Esophagus muscularis mucosa (tissue), 4 donors: ENCODE data around the gene RANBP17. TPM values are rescaled to one million over a fixed set of nuclear protein-coding genes. Genes with fewer than 3 reads are reported as not detected.
"Not testable (repeated sequence)": the region's sequence is repeated elsewhere in the genome, so short reads cannot be mapped to it uniquely, and the experiment has no call there.

Experiments used
- DNase-seq: peaks from one replicate; pipeline ENCODE4 v3.0.0-alpha.2; 2017; ENCODE audit errors: extremely low spot score
- H3K27ac ChIP-seq, 4 donors: fragments of 200-600 bp; sonication (generic); replicated peaks in 1 of 4; 1 replicate in 3 of 4; 2 replicates in 1 of 4; pipeline ENCODE4 v1.5.1; 2016 to 2019; ENCODE audit warnings: mild to moderate bottlenecking in 1 of 4
- H3K27me3 ChIP-seq, 4 donors: fragments of 200-600 bp; sonication (generic); one replicate each; pipeline versions ENCODE4 v1.5.1 to v1.6.0; 2016 to 2019
- H3K36me3 ChIP-seq, 4 donors: fragments of 200-600 bp; sonication (generic); one replicate each; pipeline ENCODE4 v1.5.1; 2016 to 2019
- H3K4me1 ChIP-seq, 4 donors: fragments of 200-600 bp; sonication (generic); one replicate each; pipeline ENCODE4 v1.5.1; 2016 to 2019
- H3K4me3 ChIP-seq, 4 donors: fragments of 200-600 bp; sonication (generic); 1 replicate in 2 of 4; 2 replicates in 2 of 4; pipeline ENCODE4 v1.5.1; 2016 to 2019; ENCODE audit warnings: mild to moderate bottlenecking in 4 of 4, moderate library complexity in 1 of 4
- H3K9me3 ChIP-seq, 4 donors: fragments of 200-600 bp; sonication (generic); 1 replicate in 3 of 4; 2 replicates in 1 of 4; pipeline ENCODE4 v1.5.1; 2016 to 2019
- CTCF ChIP-seq, 3 experiments: fragments of 200-600 bp in 2 of 3; fragments of 450-650 bp in 1 of 3; sonication (generic) in 2 of 3; IDR thresholded peaks; one replicate each; pipeline ENCODE4 v1.5.1; 2017 to 2019; ENCODE audit warnings: antibody characterized with exemption in 3 of 3, mild to moderate bottlenecking in 2 of 3, moderate library complexity in 1 of 3
- EP300 ChIP-seq: sonication (generic); formaldehyde crosslinking; IDR thresholded peaks from one replicate; pipeline ENCODE4 v1.6.1; 2017; ENCODE audit warnings: antibody characterized with exemption
- POLR2A ChIP-seq: fragments of 450-650 bp; IDR thresholded peaks from one replicate; pipeline ENCODE4 v1.6.1; 2017; ENCODE audit warnings: antibody characterized with exemption, moderate library complexity, mild to moderate bottlenecking, low read depth
- POLR2AphosphoS5 ChIP-seq, 2 donors: sonication (generic); formaldehyde crosslinking; IDR thresholded peaks; one replicate each; pipeline ENCODE4 v1.6.1; 2017; ENCODE audit warnings: antibody characterized with exemption in 2 of 2
- WGBS: methylation state at CpG from one replicate; pipeline ENCODE4 v1.1.5; 2018; 5-methylcytosine and 5-hydroxymethylcytosine counted together
- intact Hi-C: fragments of 100-400 bp; cut with DNase I; formaldehyde crosslinking; loops from one replicate; pipeline ENCODE4 v1.15.1; 2023
- total RNA-seq, 4 donors: library from RNA; depleted of rRNA; stranded (reverse); fragments of >200 nt; gene quantifications; one replicate each; pipeline versions ENCODE4 v1.1.0 to v1.2.1, GENCODE V29; 2016

The RANBP17 gene
- total RNA-seq, 4 donors from 2014 or later: 16.4 to 28.2 (median 17.7) TPM

GRCh38 chr5:170821257-170821800, 40.5 kb upstream of the RANBP17 start:
- 87% methylated on average over 4 of the region's 4 CpGs for WGBS
- no peak overlapping the region for H3K27ac ChIP-seq
- intact Hi-C loops: no loop called here
- DNase-seq: peak; percentile 47
- H3K27me3 ChIP-seq: no peaks in the 10 kb centered on the region
- TF ChIP-seq CTCF (IDR thresholded peaks at IDR 0.05) (no peak), EP300 (no peak), POLR2AphosphoS5 (IDR thresholded peaks at IDR 0.05) (no peak), POLR2A (no peak)
- H3K36me3 ChIP-seq: no peaks in the 10 kb centered on the region
- no peaks in the 10 kb centered on the region for H3K9me3 ChIP-seq
- H3K4me3 ChIP-seq: no peak overlapping the region
- H3K4me1 ChIP-seq: no peaks in the 10 kb centered on the region

DNA sequence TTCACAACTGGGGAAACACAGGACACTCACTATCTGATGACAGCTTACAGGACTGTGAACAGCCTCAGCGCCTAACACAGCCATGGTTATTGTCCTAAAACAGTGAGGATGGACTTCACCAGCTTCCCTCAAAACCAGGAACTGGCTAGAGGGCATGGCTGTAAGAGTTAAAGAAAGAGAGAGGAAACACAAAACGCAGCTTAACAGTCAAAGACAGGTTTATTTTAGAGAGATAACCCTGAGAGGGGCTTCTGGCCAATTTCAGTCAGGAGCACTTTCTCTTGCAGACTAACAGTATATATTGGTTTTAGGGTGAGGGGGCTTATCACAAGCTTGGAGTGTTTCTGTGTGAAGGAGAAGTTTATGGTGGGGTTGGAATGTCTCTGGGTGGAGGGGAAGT, 35.7 kb upstream of the RANBP17 start:
- H3K9me3 ChIP-seq: no peaks in the 10 kb centered on the region
- no peak overlapping the region for H3K27ac ChIP-seq
- no peak overlapping the region for H3K4me3 ChIP-seq
- H3K36me3 ChIP-seq: no peaks in the 10 kb centered on the region
- intact Hi-C loops: no loop called here
- TF ChIP-seq CTCF (IDR thresholded peaks at IDR 0.05): no peak
- no peak for TF ChIP-seq EP300
- no peak for TF ChIP-seq POLR2AphosphoS5 (IDR thresholded peaks at IDR 0.05)
- no peak for TF ChIP-seq POLR2A
- peak; percentile 50 for DNase-seq
- H3K27me3 ChIP-seq: peaks cover 0 to 7% (median 0%) of the 10 kb centered on the region in 4 donors
- WGBS: 77% methylated on average over 2 of the region's 2 CpGs
- no peaks in the 10 kb centered on the region for H3K4me1 ChIP-seq

- Histone ChIP-seq H3K27me3 (peaks cover 0 to 11% (median 0%) of the 10 kb centered on the region in 4 donors), H3K27ac (no peak overlapping the region), H3K4me1 (no peaks in the 10 kb centered on the region), H3K9me3 (no peaks in the 10 kb centered on the region), H3K36me3 (no peaks in the 10 kb centered on the region), H3K4me3 (no peak overlapping the region)
- WGBS: 63% methylated on average over 7 of the region's 7 CpGs
- intact Hi-C loops: no loop called here
- TF ChIP-seq POLR2A (no peak), POLR2AphosphoS5 (IDR thresholded peaks at IDR 0.05) (no peak), CTCF (IDR thresholded peaks at IDR 0.05) (no peak), EP300 (no peak)
- no peak for DNase-seq
Observed at GRCh38 chr5:170832241-170832640, 29.6 kb upstream of the RANBP17 start.

DNA sequence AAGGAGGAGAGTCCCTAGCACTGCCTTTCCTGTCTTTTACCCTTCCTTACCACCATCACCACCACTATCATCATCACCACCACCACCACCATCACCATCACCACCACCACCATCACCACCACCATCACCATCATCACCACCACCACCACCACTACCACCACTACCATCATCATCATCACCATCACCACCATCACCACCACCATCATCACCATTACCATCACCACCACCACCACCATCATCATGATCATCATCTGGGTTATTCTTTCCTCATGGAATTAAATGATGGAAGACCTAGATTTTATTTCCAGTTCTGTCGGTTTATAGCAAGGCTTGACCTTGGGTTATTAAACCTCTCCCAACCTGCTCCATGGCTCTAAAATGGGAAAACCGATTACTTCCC, 27.8 kb upstream of the RANBP17 start:
- intact Hi-C loops, H3K9me3 ChIP-seq, DNase-seq, H3K27me3 ChIP-seq, H3K27ac ChIP-seq, H3K4me3 ChIP-seq, H3K4me1 ChIP-seq, H3K36me3 ChIP-seq: not testable (repeated sequence)
- 88% methylated on average over 2 of the region's 2 CpGs for WGBS

GRCh38 chr5:170836226-170836625, 25.6 kb upstream of the RANBP17 start:
- intact Hi-C loops: no loop called here
- H3K27me3 ChIP-seq: peaks cover 0 to 4% (median 0%) of the 10 kb centered on the region in 4 donors
- no peaks in the 10 kb centered on the region for H3K36me3 ChIP-seq
- WGBS: 73% methylated on average over 4 of the region's 4 CpGs
- H3K27ac ChIP-seq: no peak overlapping the region
- H3K4me1 ChIP-seq: no peaks in the 10 kb centered on the region
- no peak overlapping the region for H3K4me3 ChIP-seq
- no peak for DNase-seq
- no peak for TF ChIP-seq POLR2AphosphoS5 (IDR thresholded peaks at IDR 0.05)
- TF ChIP-seq POLR2A: no peak
- no peak for TF ChIP-seq CTCF (IDR thresholded peaks at IDR 0.05)
- TF ChIP-seq EP300: no peak
- H3K9me3 ChIP-seq: no peaks in the 10 kb centered on the region
